ENCODE data around the gene BCL11B. TPM values are rescaled to one million over a fixed set of nuclear protein-coding genes. Genes with fewer than 3 reads are reported as not detected.

The BCL11B gene
- total and polyA plus RNA-seq, 9 of the 15 experiments (the other 6 are each of a cell fraction or from before 2014, with no cell fraction given) = 0.09 TPM; not detected in 8

DNA sequence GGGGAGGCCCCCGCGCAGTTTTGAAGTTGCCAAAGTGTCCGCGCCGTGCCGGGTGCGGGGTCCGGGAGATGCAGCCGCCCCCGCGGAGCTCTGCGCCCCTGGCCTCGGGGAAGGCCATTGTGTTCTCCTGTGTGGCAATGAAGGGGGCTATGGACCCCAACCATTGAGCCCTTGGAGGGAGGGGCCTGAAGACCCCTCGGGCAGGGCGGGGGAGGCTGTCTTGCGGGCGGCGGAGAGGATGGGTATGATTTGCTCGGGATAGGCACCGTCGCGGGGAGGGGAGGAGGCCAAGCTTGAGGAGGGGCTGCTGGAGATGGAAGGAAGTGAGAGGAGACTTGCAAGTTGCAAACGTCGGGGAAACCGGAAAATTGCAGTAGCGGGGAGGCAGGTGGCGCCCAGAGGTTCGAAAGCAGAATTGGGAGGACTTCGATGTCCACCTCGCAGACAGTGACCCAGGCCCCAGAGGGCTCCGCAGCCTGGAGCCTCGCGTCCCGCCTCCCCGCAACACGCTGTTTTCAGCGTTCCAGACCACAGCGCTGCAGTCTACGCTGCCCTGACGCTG lies 25.4 kb downstream of the BCL11B start:
- 1% methylated on average over 27 of the region's 40 CpGs for whole genome bisulfite sequencing (ENCODE audit: insufficient coverage, low coverage, missing lambda C conversion rate)
- no peak for DNase-seq (ENCODE audit: extremely low read depth in 1 of 4, low spot score in 3 of 4)
- ChIA-PET POLR2A (no interaction called here), CTCF (ENCODE audit: low intra/inter-chr PET ratio) (no interaction called here)
- Histone ChIP-seq H3K79me2 (ENCODE audit: control insufficient read depth, insufficient read depth, low read length) (no peaks in the 10 kb centered on the region), H3K4me1 (replicated peaks in 1 of 2; ENCODE audit: control insufficient read depth in 2 of 2, insufficient read depth in 2 of 2, low read length in 2 of 2) (no peaks in the 10 kb centered on the region; a peak in 1 of 5 replicates), H3K36me3 (ENCODE audit: control insufficient read depth, insufficient read depth, low read length) (no peaks in the 10 kb centered on the region), H4K20me1 (replicated peaks; ENCODE audit: control insufficient read depth, insufficient read depth, low read length) (no peaks in the 10 kb centered on the region), H3K27ac (ENCODE audit: extremely low read depth, low read depth, low read length) (no peak overlapping the region), H2AFZ (ENCODE audit: low read depth, low read length) (no peak overlapping the region), H3K9me1 (ENCODE audit: control insufficient read depth, insufficient read depth, low read length) (no peaks in the 10 kb centered on the region), H3K9me3 (replicated peaks; ENCODE audit: control insufficient read depth, insufficient read depth, low read depth, low read length) (no peaks in the 10 kb centered on the region), H3K4me2 (ENCODE audit: insufficient read depth, low read length) (no peak overlapping the region), H3K9ac (ENCODE audit: insufficient read depth in 1 of 2, low read depth in 2 of 2, low read length in 2 of 2) (no peak overlapping the region), H3K27me3 (ENCODE audit: control insufficient read depth in 2 of 2, insufficient read depth in 2 of 2, low read length in 2 of 2) (peaks cover 7 to 26% of the 10 kb centered on the region in 2 experiments; a peak in 3 of 5 replicates), H3K4me3 (no peak overlapping the region)
- FAIRE-seq = no peak
- intact Hi-C loops (cut with micrococcal nuclease) (no loop called here), in situ Hi-C loops (cut with MboI) (no loop called here)
- no peak for ATAC-seq
- BruUV-seq (replicated peaks) = no TSS peak
- no peak for TF ChIP-seq ZNF79 (CRISPR knock-in tag; IDR thresholded peaks at IDR 0.05; ENCODE audit: low read depth)
- TF ChIP-seq, protein P1, sequence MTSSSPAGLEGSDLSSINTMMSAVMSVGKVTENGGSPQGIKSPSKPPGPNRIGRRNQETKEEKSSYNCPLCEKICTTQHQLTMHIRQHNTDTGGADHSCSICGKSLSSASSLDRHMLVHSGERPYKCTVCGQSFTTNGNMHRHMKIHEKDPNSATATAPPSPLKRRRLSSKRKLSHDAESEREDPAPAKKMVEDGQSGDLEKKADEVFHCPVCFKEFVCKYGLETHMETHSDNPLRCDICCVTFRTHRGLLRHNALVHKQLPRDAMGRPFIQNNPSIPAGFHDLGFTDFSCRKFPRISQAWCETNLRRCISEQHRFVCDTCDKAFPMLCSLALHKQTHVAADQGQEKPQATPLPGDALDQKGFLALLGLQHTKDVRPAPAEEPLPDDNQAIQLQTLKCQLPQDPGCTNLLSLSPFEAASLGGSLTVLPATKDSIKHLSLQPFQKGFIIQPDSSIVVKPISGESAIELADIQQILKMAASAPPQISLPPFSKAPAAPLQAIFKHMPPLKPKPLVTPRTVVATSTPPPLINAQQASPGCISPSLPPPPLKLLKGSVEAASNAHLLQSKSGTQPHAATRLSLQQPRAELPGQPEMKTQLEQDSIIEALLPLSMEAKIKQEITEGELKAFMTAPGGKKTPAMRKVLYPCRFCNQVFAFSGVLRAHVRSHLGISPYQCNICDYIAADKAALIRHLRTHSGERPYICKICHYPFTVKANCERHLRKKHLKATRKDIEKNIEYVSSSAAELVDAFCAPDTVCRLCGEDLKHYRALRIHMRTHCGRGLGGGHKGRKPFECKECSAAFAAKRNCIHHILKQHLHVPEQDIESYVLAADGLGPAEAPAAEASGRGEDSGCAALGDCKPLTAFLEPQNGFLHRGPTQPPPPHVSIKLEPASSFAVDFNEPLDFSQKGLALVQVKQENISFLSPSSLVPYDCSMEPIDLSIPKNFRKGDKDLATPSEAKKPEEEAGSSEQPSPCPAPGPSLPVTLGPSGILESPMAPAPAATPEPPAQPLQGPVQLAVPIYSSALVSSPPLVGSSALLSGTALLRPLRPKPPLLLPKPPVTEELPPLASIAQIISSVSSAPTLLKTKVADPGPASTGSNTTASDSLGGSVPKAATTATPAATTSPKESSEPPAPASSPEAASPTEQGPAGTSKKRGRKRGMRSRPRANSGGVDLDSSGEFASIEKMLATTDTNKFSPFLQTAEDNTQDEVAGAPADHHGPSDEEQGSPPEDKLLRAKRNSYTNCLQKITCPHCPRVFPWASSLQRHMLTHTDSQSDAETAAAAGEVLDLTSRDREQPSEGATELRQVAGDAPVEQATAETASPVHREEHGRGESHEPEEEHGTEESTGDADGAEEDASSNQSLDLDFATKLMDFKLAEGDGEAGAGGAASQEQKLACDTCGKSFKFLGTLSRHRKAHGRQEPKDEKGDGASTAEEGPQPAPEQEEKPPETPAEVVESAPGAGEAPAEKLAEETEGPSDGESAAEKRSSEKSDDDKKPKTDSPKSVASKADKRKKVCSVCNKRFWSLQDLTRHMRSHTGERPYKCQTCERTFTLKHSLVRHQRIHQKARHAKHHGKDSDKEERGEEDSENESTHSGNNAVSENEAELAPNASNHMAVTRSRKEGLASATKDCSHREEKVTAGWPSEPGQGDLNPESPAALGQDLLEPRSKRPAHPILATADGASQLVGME (CRISPR knock-in tag; IDR thresholded peaks at IDR 0.05) = no peak
- no peak for TF ChIP-seq POLR3A (IDR thresholded peaks at IDR 0.05; ENCODE audit: borderline replicate concordance, extremely low read depth, insufficient read depth, insufficient read length)
- TF ChIP-seq, protein P2, sequence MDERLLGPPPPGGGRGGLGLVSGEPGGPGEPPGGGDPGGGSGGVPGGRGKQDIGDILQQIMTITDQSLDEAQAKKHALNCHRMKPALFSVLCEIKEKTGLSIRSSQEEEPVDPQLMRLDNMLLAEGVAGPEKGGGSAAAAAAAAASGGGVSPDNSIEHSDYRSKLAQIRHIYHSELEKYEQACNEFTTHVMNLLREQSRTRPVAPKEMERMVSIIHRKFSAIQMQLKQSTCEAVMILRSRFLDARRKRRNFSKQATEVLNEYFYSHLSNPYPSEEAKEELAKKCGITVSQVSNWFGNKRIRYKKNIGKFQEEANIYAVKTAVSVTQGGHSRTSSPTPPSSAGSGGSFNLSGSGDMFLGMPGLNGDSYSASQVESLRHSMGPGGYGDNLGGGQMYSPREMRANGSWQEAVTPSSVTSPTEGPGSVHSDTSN (CRISPR knock-in tag; IDR thresholded peaks at IDR 0.05; ENCODE audit: low read depth) = no peak
- TF ChIP-seq, protein P2 (tag; conservative IDR thresholded peaks at IDR 0.05; ENCODE audit: low read depth) = no peak
- TF ChIP-seq, protein P3, sequence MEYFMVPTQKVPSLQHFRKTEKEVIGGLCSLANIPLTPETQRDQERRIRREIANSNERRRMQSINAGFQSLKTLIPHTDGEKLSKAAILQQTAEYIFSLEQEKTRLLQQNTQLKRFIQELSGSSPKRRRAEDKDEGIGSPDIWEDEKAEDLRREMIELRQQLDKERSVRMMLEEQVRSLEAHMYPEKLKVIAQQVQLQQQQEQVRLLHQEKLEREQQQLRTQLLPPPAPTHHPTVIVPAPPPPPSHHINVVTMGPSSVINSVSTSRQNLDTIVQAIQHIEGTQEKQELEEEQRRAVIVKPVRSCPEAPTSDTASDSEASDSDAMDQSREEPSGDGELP (CRISPR knock-in tag; IDR thresholded peaks at IDR 0.05; ENCODE audit: borderline replicate concordance) = no peak
- no peak for TF ChIP-seq STAT5B (CRISPR knock-in tag; IDR thresholded peaks at IDR 0.05)
- TF ChIP-seq POLR2B (IDR thresholded peaks at IDR 0.05; ENCODE audit: low read depth, partially characterized antibody) = no peak
- no peak for TF ChIP-seq CREM (IDR thresholded peaks at IDR 0.05; ENCODE audit: low read depth)
- no peak for TF ChIP-seq ARHGAP35 (IDR thresholded peaks at IDR 0.05; ENCODE audit: partially characterized antibody)
- TF ChIP-seq SRF (CRISPR knock-in tag; IDR thresholded peaks at IDR 0.05) = no peak
- TF ChIP-seq HNRNPUL1 (IDR thresholded peaks at IDR 0.05; ENCODE audit: low read length) = no peak
- no peak for TF ChIP-seq ELF2 (CRISPR knock-in tag; IDR thresholded peaks at IDR 0.05)
- no peak for TF ChIP-seq ZNF75A (CRISPR knock-in tag; IDR thresholded peaks at IDR 0.05)
